ENCODE measurements around the gene XYLT1.

- no peak for TF ChIP-seq CTCF (IDR thresholded peaks at IDR 0.05; ENCODE audit: low read depth, low read length, poor library complexity, severe bottlenecking)
- no peak for TF ChIP-seq EZH2phosphoT487 (IDR thresholded peaks at IDR 0.05; ENCODE audit: borderline replicate concordance, low read length)
These were observed 132.5 kb downstream of the XYLT1 start for GRCh38 chr16:17338244-17338643.

All from DOHH2 (cell line).